NT2/D1 (cell line): ENCODE data around the gene PHLDA2.
"Not testable (repeated sequence)": the region's sequence is repeated elsewhere in the genome, so short reads cannot be mapped to it uniquely, and the experiment has no call there.

Experiments
- SUZ12 ChIP-seq: IDR thresholded peaks from 2 replicates; pipeline ENCODE4 v1.6.1; 2011; ENCODE audit not compliant: insufficient read length, insufficient read depth; ENCODE audit errors: extremely low read depth
- YY1 ChIP-seq: IDR thresholded peaks from 2 replicates; pipeline ENCODE4 v1.6.1; 2011; ENCODE audit not compliant: insufficient read length, insufficient read depth
- ZNF274 ChIP-seq: IDR thresholded peaks from 2 replicates; pipeline ENCODE4 v1.6.1; 2011; ENCODE audit warnings: mild to moderate bottlenecking, low read depth, low read length

GRCh38 chr11:2937641-2938457 lies 8.6 kb upstream of the PHLDA2 start:
- not testable (repeated sequence) for TF ChIP-seq ZNF274, YY1, SUZ12
